HTERT RPE-1 (cell line): Measurements from ENCODE around the gene YPEL5.
"Not testable (repeated sequence)": the region's sequence is repeated elsewhere in the genome, so short reads cannot be mapped to it uniquely, and the experiment has no call there.

Source experiments
- in situ Hi-C: fragments of 300-500 bp; cut with MboI; formaldehyde crosslinking; loops from 4 replicates; pipeline ENCODE4 v1.14.3; 2020; ENCODE audit warnings: low sequenced_read_pairs

The YPEL5 gene

GRCh38 chr2:30136764-30137444 is 9.9 kb upstream of the YPEL5 start:
- in situ Hi-C loops: no loop called here

DNA sequence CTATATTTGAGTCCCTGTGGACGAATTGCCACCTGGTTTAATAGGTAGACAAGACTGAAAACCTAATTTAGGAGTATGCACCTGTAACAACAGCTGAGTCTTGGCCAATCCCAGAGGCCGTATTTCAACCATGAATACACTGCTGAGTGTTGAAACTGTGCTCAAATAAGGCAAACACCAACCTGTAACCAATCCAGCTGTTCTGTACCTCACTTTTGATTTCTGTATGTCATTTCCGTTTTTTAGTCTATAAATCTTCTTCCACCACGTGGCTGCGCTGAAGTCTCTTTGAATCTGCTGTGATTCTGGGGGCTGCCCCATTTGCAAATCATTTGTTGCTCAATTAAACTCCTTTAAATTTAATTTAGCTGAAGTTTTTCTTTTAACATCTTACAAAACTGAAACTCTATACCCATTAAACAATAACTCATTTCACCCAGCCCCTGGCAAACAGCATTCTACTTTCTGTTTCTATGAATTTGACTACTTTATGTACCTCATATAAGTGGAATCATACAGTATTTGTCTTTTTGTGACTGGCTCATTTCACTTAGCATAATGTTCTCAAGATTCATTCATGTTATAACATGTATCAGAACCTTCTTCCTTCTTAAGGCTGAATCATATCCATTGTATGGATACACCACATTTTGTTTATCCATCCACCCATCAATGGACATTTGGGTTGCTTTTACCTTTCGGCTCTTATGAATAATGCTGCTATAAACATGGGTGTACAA is 7.5 kb upstream of the YPEL5 start:
- in situ Hi-C loops: no loop called here

- in situ Hi-C loops: no loop called here
These were observed 5.7 kb upstream of the YPEL5 start for GRCh38 chr2:30141136-30141535.

GRCh38 chr2:30144260-30144659 is 2.5 kb upstream of the YPEL5 start:
- in situ Hi-C loops: no loop called here

- in situ Hi-C loops: not testable (repeated sequence)
These were observed 1.9 kb upstream of the YPEL5 start for GRCh38 chr2:30144951-30145350.

- in situ Hi-C loops: no loop called here
These were observed 926 bp upstream of the YPEL5 start for GRCh38 chr2:30145826-30146336.

- in situ Hi-C loops: no loop called here
These were observed 448 bp downstream of the YPEL5 start for GRCh38 chr2:30147196-30147714.

GRCh38 chr2:30147715-30148610 is 1.2 kb downstream of the YPEL5 start:
- in situ Hi-C loops: no loop called here

DNA sequence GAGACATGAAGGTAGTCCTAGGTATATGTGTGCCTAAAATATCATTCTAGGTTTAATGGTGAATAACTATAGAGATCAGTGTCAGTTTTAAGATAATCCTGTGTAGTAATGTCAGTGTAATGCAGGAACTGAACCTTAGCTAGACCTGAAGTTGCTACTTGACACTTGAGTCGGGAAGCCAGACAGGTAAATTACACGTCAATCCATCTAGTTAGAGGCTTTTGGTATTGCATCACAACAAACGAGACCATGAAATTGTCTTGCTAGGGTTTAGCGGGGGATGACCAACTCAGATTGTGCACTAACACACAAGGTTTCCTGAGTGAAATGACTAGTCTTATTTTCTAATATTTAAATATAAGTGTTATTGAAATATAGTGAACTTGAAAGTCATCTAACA is 2.0 kb downstream of the YPEL5 start:
- in situ Hi-C loops: no loop called here

GRCh38 chr2:30149513-30149912 is 2.7 kb downstream of the YPEL5 start:
- in situ Hi-C loops: no loop called here

DNA sequence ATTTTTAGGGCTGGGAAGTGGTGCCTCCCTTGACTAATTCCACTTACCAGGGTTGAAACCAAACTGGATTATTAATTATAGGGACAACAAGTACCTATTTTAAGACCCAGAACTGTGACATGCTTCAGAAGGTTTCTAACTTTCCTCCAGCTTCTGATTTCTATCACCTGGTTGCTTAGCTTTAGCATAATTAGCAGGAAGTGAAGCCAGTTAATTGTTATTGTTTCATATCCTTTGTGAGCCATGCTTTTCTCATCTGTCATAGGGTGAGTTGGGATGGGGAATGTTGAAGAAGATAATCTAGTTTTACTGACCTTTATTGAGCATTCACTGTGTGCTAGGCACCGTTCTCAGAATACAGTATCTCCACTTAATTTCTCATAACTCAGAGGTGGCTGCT is 3.2 kb downstream of the YPEL5 start:
- in situ Hi-C loops: no loop called here

DNA sequence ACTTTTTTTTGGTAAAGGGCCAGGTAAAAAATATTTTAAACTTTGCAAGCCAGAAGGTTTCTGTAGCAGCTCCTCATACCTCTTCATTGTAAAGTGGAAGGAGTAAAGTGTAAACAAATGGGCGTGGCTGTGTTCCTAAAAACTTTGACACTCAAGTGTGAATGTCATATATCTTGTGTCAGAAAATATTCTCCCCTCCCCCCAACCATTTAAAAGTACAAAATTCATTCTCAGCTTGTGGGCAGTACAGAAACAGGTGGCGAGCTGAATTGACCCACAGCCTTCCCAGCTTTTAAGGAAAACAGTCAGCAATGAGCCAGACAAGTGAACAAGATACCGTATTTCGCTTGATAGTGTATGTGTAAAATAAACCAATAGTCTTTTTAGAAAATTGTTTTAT is 4.0 kb downstream of the YPEL5 start:
- in situ Hi-C loops: no loop called here

DNA sequence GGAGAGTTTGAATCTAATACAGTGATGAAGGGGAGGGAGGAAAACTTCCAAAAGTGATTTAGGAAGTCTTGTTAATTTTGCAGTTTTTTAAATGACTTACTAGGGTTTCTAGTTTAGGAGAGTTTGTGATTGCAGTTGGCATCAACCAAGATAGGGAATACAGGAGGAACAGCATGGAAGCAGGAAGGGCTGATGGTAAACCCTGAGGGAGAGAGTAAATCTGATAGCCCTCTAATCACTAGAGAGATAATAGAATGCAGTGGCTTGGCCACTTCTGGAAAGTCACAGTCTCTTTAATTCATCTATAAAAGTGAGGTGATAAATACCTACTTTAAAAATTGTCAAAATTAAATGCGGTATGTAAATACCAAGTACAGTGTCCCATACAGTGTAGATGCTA is 5.6 kb downstream of the YPEL5 start:
- in situ Hi-C loops: no loop called here

DNA sequence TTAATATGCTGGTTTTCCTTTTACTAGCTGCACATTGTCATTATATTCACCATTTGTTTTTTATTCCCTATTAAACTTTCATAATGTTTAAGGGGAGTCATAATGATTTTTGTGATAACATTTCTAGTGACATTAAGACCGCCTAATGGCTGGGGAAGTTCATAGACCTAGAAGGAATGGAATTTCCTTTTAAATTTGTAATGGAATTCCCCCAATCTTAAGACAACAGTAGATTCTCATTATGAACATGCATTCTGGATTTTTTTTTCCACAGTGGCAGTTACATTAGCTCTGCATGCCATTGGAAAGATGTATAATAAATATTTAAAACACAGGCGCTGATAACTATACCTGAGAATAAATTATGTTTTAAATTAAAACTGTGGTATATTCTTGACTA is 8.4 kb downstream of the YPEL5 start:
- in situ Hi-C loops: no loop called here

DNA sequence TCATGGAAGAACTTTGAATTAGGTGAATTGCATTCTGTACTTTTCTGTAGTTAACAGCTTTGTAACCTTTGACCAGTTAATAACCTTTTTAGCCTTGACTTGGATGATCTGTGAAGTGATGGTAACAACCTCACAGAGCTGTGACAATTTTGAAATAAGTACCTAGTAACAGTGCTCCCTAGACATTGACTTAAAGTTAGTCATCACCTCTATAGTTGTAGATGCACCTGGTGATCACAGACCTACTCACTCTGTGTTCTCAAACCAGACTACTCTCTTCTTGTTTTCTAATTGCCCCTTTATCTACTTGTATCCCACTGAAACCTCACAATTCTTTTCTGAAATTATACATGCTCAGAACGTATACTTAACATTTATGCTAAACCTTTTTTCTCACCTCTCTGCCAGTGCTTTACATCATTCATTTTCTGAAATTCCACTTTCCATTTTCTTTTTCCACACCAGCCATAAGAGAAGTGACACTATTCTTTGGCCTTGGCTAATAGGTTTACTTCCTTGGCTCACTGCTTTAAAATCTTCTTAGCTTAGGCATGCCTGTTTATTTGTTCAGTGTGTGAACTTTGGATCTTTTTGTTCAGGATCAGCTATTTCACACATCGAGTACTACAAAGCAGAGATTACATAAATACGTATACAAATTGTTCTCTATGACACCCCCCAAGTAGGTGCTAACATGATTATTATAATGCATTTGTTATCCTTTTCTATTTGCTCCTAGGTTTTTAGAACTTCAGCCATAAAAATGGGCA is 9.3 kb downstream of the YPEL5 start:
- in situ Hi-C loops: no loop called here

GRCh38 chr2:30157616-30158015 is 10.8 kb downstream of the YPEL5 start:
- in situ Hi-C loops: no loop called here

DNA sequence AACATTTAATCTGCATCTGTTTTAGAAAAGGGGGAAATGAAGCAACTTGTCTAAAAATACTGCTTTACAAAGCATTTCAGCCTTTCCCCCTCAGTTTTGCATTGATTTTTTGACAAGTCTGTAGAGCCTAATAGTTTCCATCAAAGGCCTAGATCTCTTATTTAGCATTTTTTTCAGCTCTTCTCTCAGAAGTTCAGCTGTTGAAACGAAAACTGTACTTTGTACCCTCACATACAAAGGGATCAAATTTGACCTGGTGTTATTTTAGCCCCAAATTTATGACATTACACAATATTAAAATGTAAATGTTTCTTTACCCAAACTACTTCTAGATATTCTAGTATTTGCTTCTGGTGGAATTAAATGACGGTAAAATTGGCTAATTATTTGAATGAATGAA is 13.0 kb downstream of the YPEL5 start:
- in situ Hi-C loops: no loop called here

DNA sequence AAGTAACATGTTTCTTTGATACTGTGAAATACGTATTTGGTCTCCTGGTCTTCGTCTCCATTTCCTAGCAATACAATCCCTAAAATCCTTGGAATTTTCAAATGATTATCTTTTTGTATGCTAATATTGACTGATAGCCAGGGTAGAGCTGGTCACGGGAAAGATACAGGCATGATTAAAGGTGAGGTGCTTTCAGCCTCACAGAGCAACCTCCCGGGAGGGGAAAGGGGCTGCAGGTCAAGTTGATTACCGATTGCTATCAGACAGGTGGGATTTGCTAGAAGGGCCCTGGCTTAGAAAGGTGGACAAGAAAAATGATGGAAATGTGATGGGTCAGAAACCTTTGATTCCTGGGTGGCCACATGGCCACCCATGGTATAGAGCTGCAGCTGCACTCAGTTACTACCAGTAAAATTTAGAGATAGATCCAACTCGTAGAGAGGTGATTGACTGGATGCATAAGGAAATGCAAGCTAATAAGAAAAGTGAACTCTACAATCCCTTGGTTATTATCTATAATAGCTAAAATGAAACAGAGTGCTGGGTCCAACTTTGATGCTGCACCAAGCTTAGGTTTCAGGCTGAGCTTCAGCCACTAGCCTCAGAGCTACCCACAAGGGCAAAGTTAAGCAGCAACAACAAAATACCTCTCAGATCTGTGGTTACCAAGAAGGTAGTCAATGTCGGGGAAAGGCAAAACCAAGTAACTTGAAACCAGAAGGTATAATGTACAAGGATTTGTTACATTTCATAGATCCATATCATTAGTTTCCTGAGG is 15.3 kb downstream of the YPEL5 start:
- in situ Hi-C loops: no loop called here

GRCh38 chr2:30162806-30163205 is 16.0 kb downstream of the YPEL5 start:
- in situ Hi-C loops: no loop called here
